NCI-H526 (cell line): ENCODE measurements around the gene GAGE12C.
"Not testable (repeated sequence)": the region's sequence is repeated elsewhere in the genome, so short reads cannot be mapped to it uniquely, and the experiment has no call there.

Source experiments
- DNase-seq, 2 experiments: peaks; one replicate each; lab custom pipeline; 2025; lab: John Stamatoyannopoulos, UW

The GAGE12C gene, protein sequence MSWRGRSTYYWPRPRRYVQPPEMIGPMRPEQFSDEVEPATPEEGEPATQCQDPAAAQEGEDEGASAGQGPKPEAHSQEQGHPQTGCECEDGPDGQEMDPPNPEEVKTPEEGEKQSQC

DNA sequence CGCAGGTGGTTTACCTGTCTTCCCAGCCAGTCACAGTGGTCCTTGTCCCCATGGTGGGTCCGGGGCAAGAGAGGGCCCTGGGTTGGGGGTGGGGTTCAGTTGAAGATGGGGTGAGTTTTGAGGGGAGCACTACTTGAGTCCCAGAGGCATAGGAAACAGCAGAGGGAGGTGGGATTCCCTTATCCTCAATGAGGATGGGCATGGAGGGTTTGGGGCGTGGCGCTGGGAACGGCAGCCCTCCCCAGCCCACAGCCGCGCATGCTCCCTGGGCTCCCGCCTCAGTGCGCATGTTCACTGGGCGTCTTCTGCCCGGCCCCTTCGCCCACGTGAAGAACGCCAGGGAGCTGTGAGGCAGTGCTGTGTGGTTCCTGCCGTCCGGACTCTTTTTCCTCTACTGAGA, at the start of gene GAGE12C:
Gene GAGE12C, plus strand, starts transcription at position 301 of the 400 bp plus-strand sequence. CDS start 1,155 bp downstream, outside the sequence.
- DNase-seq: not testable (repeated sequence)

DNA sequence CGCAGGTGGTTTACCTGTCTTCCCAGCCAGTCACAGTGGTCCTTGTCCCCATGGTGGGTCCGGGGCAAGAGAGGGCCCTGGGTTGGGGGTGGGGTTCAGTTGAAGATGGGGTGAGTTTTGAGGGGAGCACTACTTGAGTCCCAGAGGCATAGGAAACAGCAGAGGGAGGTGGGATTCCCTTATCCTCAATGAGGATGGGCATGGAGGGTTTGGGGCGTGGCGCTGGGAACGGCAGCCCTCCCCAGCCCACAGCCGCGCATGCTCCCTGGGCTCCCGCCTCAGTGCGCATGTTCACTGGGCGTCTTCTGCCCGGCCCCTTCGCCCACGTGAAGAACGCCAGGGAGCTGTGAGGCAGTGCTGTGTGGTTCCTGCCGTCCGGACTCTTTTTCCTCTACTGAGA, 9.5 kb downstream of the GAGE12C start, which contains the start of gene GAGE12D:
Gene GAGE12D, plus strand, starts transcription at position 301 of the 400 bp plus-strand sequence. CDS start 1,155 bp downstream, outside the sequence.
- not testable (repeated sequence) for DNase-seq

DNA sequence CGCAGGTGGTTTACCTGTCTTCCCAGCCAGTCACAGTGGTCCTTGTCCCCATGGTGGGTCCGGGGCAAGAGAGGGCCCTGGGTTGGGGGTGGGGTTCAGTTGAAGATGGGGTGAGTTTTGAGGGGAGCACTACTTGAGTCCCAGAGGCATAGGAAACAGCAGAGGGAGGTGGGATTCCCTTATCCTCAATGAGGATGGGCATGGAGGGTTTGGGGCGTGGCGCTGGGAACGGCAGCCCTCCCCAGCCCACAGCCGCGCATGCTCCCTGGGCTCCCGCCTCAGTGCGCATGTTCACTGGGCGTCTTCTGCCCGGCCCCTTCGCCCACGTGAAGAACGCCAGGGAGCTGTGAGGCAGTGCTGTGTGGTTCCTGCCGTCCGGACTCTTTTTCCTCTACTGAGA, 19.0 kb downstream of the GAGE12C start, which contains the start of gene GAGE12E:
Gene GAGE12E, plus strand, starts transcription at position 301 of the 400 bp plus-strand sequence. CDS start 1,155 bp downstream, outside the sequence.
- DNase-seq: not testable (repeated sequence)

DNA sequence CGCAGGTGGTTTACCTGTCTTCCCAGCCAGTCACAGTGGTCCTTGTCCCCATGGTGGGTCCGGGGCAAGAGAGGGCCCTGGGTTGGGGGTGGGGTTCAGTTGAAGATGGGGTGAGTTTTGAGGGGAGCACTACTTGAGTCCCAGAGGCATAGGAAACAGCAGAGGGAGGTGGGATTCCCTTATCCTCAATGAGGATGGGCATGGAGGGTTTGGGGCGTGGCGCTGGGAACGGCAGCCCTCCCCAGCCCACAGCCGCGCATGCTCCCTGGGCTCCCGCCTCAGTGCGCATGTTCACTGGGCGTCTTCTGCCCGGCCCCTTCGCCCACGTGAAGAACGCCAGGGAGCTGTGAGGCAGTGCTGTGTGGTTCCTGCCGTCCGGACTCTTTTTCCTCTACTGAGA, 28.6 kb downstream of the GAGE12C start, which contains the start of gene GAGE12F:
Gene GAGE12F, plus strand, starts transcription at position 301 of the 400 bp plus-strand sequence. CDS start 1,155 bp downstream, outside the sequence.
- DNase-seq: not testable (repeated sequence)

DNA sequence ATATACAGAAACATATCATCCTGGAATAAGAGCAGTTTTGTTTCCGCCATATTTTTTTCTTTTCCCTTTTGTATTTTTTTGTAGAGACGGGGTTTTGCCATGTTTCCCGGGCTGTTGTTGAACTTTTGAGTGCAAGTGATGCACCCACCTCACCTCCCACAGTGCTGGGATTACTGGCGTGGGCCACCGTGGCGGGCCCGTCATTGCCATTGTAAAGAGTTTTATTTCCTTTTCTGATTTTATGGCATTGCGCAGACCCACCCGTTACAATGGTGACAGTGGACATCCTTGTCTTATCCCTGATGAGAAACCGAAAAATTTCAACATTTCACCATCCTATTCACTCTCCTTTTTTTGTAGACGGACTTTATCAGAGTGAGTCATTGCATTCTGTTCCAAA, 36.8 kb downstream of the GAGE12C start:
- DNase-seq: not testable (repeated sequence)

DNA sequence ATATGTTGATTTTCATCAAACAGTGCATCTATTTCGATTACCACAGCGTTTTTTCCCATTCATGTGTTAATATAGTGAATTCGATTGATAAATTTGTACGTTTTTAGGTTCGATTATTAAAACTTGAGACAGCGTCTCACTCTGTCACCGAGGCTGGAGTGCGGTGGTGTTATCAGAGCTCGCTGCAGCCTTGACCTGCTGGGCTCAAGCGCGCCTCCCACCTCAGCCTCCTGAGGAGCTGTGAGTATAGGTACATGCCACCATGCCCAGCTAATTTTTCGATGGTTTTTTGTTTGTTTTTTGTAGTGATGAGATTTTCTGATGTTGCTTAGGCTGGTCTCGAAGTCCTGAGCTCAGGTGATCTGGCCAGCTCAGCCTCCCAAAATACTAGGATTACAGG, 37.2 kb downstream of the GAGE12C start:
- DNase-seq: not testable (repeated sequence)

DNA sequence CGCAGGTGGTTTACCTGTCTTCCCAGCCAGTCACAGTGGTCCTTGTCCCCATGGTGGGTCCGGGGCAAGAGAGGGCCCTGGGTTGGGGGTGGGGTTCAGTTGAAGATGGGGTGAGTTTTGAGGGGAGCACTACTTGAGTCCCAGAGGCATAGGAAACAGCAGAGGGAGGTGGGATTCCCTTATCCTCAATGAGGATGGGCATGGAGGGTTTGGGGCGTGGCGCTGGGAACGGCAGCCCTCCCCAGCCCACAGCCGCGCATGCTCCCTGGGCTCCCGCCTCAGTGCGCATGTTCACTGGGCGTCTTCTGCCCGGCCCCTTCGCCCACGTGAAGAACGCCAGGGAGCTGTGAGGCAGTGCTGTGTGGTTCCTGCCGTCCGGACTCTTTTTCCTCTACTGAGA, 38.1 kb downstream of the GAGE12C start, which contains the start of gene GAGE12G:
Gene GAGE12G, plus strand, starts transcription at position 301 of the 400 bp plus-strand sequence. CDS start 1,155 bp downstream, outside the sequence.
- DNase-seq: not testable (repeated sequence)

DNA sequence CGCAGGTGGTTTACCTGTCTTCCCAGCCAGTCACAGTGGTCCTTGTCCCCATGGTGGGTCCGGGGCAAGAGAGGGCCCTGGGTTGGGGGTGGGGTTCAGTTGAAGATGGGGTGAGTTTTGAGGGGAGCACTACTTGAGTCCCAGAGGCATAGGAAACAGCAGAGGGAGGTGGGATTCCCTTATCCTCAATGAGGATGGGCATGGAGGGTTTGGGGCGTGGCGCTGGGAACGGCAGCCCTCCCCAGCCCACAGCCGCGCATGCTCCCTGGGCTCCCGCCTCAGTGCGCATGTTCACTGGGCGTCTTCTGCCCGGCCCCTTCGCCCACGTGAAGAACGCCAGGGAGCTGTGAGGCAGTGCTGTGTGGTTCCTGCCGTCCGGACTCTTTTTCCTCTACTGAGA, 47.7 kb downstream of the GAGE12C start, which contains the start of gene GAGE12H:
Gene GAGE12H, plus strand, starts transcription at position 301 of the 400 bp plus-strand sequence. CDS start 1,155 bp downstream, outside the sequence.
- DNase-seq: not testable (repeated sequence)
